ENCODE data around the gene GPR25. TPM values are rescaled to one million over a fixed set of nuclear protein-coding genes. Genes with fewer than 3 reads are reported as not detected.
A peak's percentile ranks its signal among the peaks of the same experiment; 100 is the strongest.

Gene GPR25
- total and polyA plus RNA-seq, 2 experiments from 2014 or later: 0.12 TPM; not detected in 1

GRCh38 chr1:200916152-200916551 is 43.4 kb downstream of the GPR25 start:
- Histone ChIP-seq H3K9me3 (ENCODE audit: low read depth) (no peaks in the 10 kb centered on the region), H3K27me3 (no peaks in the 10 kb centered on the region), H3K4me1 (ENCODE audit: low read depth) (peaks cover 8% of the 10 kb centered on the region), H3K36me3 (no peaks in the 10 kb centered on the region), H3K4me3 (no peak overlapping the region), H3K27ac (no peak overlapping the region)
- DNase-seq (ENCODE audit: low read depth in 1 of 2, low spot score in 1 of 2): no peak
- TF ChIP-seq, protein P1, sequence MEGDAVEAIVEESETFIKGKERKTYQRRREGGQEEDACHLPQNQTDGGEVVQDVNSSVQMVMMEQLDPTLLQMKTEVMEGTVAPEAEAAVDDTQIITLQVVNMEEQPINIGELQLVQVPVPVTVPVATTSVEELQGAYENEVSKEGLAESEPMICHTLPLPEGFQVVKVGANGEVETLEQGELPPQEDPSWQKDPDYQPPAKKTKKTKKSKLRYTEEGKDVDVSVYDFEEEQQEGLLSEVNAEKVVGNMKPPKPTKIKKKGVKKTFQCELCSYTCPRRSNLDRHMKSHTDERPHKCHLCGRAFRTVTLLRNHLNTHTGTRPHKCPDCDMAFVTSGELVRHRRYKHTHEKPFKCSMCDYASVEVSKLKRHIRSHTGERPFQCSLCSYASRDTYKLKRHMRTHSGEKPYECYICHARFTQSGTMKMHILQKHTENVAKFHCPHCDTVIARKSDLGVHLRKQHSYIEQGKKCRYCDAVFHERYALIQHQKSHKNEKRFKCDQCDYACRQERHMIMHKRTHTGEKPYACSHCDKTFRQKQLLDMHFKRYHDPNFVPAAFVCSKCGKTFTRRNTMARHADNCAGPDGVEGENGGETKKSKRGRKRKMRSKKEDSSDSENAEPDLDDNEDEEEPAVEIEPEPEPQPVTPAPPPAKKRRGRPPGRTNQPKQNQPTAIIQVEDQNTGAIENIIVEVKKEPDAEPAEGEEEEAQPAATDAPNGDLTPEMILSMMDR (IDR thresholded peaks at IDR 0.05; ENCODE audit: low read depth, low read length): no peak

DNA sequence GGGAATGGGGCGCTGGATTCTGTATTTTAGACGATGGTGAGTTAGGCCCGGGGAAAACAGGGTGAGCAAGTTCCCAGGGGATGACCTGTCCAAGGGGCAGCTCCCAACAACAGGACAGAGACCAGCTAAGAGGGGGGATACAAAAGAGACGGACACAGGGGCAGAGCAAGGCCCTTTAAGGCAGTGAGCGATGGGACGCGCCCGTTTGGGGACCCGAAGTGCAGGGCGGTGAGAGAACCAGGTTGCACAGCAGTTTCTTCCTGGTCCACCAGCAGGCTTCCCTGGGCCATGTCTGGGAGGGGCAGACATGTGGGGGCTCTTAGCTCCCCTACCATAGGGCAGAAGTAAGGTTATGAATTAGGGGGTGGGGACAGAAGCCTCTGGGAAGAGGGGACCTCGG is 43.9 kb downstream of the GPR25 start:
- no peak for DNase-seq (ENCODE audit: low read depth in 1 of 2, low spot score in 1 of 2)
- Histone ChIP-seq H3K27ac (no peak overlapping the region), H3K9me3 (ENCODE audit: low read depth) (no peaks in the 10 kb centered on the region), H3K36me3 (no peaks in the 10 kb centered on the region), H3K4me3 (no peak overlapping the region), H3K27me3 (no peaks in the 10 kb centered on the region), H3K4me1 (ENCODE audit: low read depth) (peaks cover 8% of the 10 kb centered on the region)
- TF ChIP-seq, protein P1 (IDR thresholded peaks at IDR 0.05; ENCODE audit: low read depth, low read length): no peak

- Histone ChIP-seq H3K27me3 (no peaks in the 10 kb centered on the region), H3K4me1 (ENCODE audit: low read depth) (peaks cover 8% of the 10 kb centered on the region), H3K27ac (peak overlapping the region; percentile 42), H3K9me3 (ENCODE audit: low read depth) (no peaks in the 10 kb centered on the region), H3K36me3 (no peaks in the 10 kb centered on the region), H3K4me3 (no peak overlapping the region)
- DNase-seq (ENCODE audit: low read depth in 1 of 2, low spot score in 1 of 2): peak in 1 of 2 donors; percentile 81
- TF ChIP-seq, protein P1 (IDR thresholded peaks at IDR 0.05; ENCODE audit: low read depth, low read length): no peak
Measured at GRCh38 chr1:200917291-200917817, 44.6 kb downstream of the GPR25 start.

DNA sequence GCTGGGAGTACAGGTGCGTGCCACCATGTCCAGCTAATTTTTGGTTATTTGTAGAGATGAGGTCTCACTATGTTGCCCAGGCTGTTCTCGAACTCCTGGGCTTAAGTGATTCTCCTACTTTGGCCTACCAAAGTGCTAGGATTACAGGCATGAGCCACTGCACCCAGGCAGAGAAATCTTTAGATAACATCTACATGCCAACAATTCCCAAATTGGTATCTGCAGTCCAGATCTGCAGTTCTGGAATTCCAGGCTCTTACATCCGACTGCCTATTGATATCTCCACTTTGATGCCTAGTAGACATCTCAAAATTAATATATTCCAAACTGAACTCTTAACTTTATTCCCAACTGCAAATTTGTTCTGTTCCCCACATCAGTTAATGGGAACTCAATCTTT is 45.2 kb downstream of the GPR25 start:
- H3K36me3 ChIP-seq: no peaks in the 10 kb centered on the region
- DNase-seq (ENCODE audit: low read depth in 1 of 2, low spot score in 1 of 2): no peak

GRCh38 chr1:200919386-200919785 is 46.6 kb downstream of the GPR25 start:
- Histone ChIP-seq H3K4me3 (no peak overlapping the region), H3K4me1 (ENCODE audit: low read depth) (peaks cover 8% of the 10 kb centered on the region), H3K9me3 (ENCODE audit: low read depth) (no peaks in the 10 kb centered on the region), H3K36me3 (no peaks in the 10 kb centered on the region), H3K27me3 (no peaks in the 10 kb centered on the region), H3K27ac (no peak overlapping the region)
- TF ChIP-seq, protein P1 (IDR thresholded peaks at IDR 0.05; ENCODE audit: low read depth, low read length): no peak
- DNase-seq (ENCODE audit: low read depth in 1 of 2, low spot score in 1 of 2): no peak

More for the DNA sequence above, 45.2 kb downstream of the GPR25 start:
- H3K27me3 ChIP-seq: no peaks in the 10 kb centered on the region
- H3K9me3 ChIP-seq (ENCODE audit: low read depth): no peaks in the 10 kb centered on the region
- TF ChIP-seq, protein P1 (IDR thresholded peaks at IDR 0.05; ENCODE audit: low read depth, low read length): no peak
- H3K4me3 ChIP-seq: no peak overlapping the region
- H3K4me1 ChIP-seq (ENCODE audit: low read depth): peaks cover 8% of the 10 kb centered on the region
- H3K27ac ChIP-seq: no peak overlapping the region
